Stimulated activated CD4-positive, alpha-beta T cell treated with anti-CD3 and anti-CD28 coated beads, Interleukin-2, amount 100 ng/mL, for 4 hours (primary cell): ENCODE measurements around the gene CEP135.
"Not testable (repeated sequence)": the region's sequence is repeated elsewhere in the genome, so short reads cannot be mapped to it uniquely, and the experiment has no call there.

Experiments used
- DNase-seq: peaks from one replicate; pipeline ENCODE4 v3.0.0-alpha.2; 2020; ENCODE audit warnings: low read depth

Gene CEP135

GRCh38 chr4:56028165-56028564, 79.4 kb downstream of the CEP135 start:
- DNase-seq = no peak

GRCh38 chr4:56038487-56039162, 89.9 kb downstream of the CEP135 start:
- DNase-seq = no peak

- DNase-seq = no peak
These were observed 92.1 kb downstream of the CEP135 start for GRCh38 chr4:56040842-56041241.

GRCh38 chr4:56042225-56042624, 93.5 kb downstream of the CEP135 start:
- DNase-seq = no peak

- DNase-seq = no peak
These were observed 99.6 kb downstream of the CEP135 start for GRCh38 chr4:56048383-56048701.

GRCh38 chr4:56048702-56049431, 100.1 kb downstream of the CEP135 start:
- DNase-seq = peak; percentile 12

GRCh38 chr4:56050625-56051024, 101.9 kb downstream of the CEP135 start:
- no peak for DNase-seq

GRCh38 chr4:56051029-56051709, 102.4 kb downstream of the CEP135 start:
- DNase-seq = no peak

- no peak for DNase-seq
These were observed 102.9 kb downstream of the CEP135 start for GRCh38 chr4:56051710-56052075.

- no peak for DNase-seq
These were observed 103.7 kb downstream of the CEP135 start for GRCh38 chr4:56052481-56052880.

GRCh38 chr4:56052966-56053365, 104.2 kb downstream of the CEP135 start:
- no peak for DNase-seq

- DNase-seq = no peak
These were observed 106.6 kb downstream of the CEP135 start for GRCh38 chr4:56055027-56055977.

GRCh38 chr4:56055991-56056390, 107.2 kb downstream of the CEP135 start:
- DNase-seq = no peak

- no peak for DNase-seq
These were observed 109.8 kb downstream of the CEP135 start for GRCh38 chr4:56058555-56058954.

GRCh38 chr4:56060036-56060435, 111.3 kb downstream of the CEP135 start:
- DNase-seq = no peak

GRCh38 chr4:56062106-56062505, 113.4 kb downstream of the CEP135 start:
- no peak for DNase-seq

- no peak for DNase-seq
These were observed 113.9 kb downstream of the CEP135 start for GRCh38 chr4:56062526-56063145.

- no peak for DNase-seq
These were observed 117.7 kb downstream of the CEP135 start for GRCh38 chr4:56066493-56066892.

GRCh38 chr4:56067826-56068225, 119.1 kb downstream of the CEP135 start:
- no peak for DNase-seq

- DNase-seq = not testable (repeated sequence)
These were observed 124.0 kb downstream of the CEP135 start for GRCh38 chr4:56072730-56073129.

GRCh38 chr4:56077676-56078075, 128.9 kb downstream of the CEP135 start:
- no peak for DNase-seq

GRCh38 chr4:56078866-56079265, 130.1 kb downstream of the CEP135 start:
- no peak for DNase-seq
